Lung (tissue), 12 donors: ENCODE data around the gene TBC1D30. TPM values are rescaled to one million over a fixed set of nuclear protein-coding genes. Genes with fewer than 3 reads are reported as not detected.
A peak's percentile ranks its signal among the peaks of the same experiment; 100 is the strongest.

Experiments used
- ATAC-seq: fragments of 200-7000 bp; cut with Tn5 transposase; one replicate; pipeline ENCODE4 v1.9.1; 2020; ENCODE audit warnings: moderate number of reproducible peaks; ENCODE audit not compliant: insufficient read depth, low FRiP score
- DNase-seq, 3 donors: peaks; one replicate each; pipeline ENCODE4 v3.0.0-alpha.2; 2013 to 2017
- H3K27ac ChIP-seq, 2 donors: one replicate each; pipeline ENCODE4 v1.5.1; 2013; ENCODE audit warnings: mild to moderate bottlenecking in 2 of 2, moderate library complexity in 2 of 2, control low read depth in 1 of 2, inconsistent platforms in 1 of 2, low read depth in 1 of 2, low read length in 1 of 2
- H3K27me3 ChIP-seq, 3 donors: one replicate each; pipeline ENCODE4 v1.5.1; 2013; ENCODE audit warnings: low read length in 2 of 3; ENCODE audit not compliant: control insufficient read depth in 3 of 3, insufficient read depth in 3 of 3
- H3K36me3 ChIP-seq, 4 donors: one replicate each; pipeline ENCODE4 v1.5.1; 2013; ENCODE audit warnings: low read length in 4 of 4, mild to moderate bottlenecking in 1 of 4, moderate library complexity in 1 of 4; ENCODE audit not compliant: control insufficient read depth in 4 of 4, insufficient read depth in 4 of 4
- H3K4me1 ChIP-seq, 5 donors: one replicate each; pipeline ENCODE4 v1.5.1; 2013; ENCODE audit warnings: low read length in 5 of 5, mild to moderate bottlenecking in 2 of 5, moderate library complexity in 1 of 5; ENCODE audit not compliant: control insufficient read depth in 5 of 5, insufficient read depth in 5 of 5
- H3K4me3 ChIP-seq: one replicate; pipeline ENCODE4 v1.5.1; 2013; ENCODE audit warnings: mild to moderate bottlenecking, control low read depth, moderate library complexity
- H3K9ac ChIP-seq, 2 donors: one replicate each; pipeline ENCODE4 v1.5.1; 2013; ENCODE audit warnings: low read length in 2 of 2, control low read depth in 1 of 2; ENCODE audit not compliant: insufficient read depth in 1 of 2
- H3K9me3 ChIP-seq, 4 donors: one replicate each; pipeline ENCODE4 v1.5.1; 2013; ENCODE audit warnings: low read length in 3 of 4, mild to moderate bottlenecking in 1 of 4, moderate library complexity in 1 of 4; ENCODE audit not compliant: control insufficient read depth in 4 of 4, insufficient read depth in 3 of 4
- WGBS, 2 donors: extraction: QIAGEN DNeasy Blood & Tissue Kit; methylation state at CpG; one replicate each; pipeline ENCODE4 v1.1.7; 2013; 5-methylcytosine and 5-hydroxymethylcytosine counted together
- polyA plus RNA-seq, 2 donors: library from polyadenylated mRNA; stranded (reverse); fragments of 200-250 nt; gene quantifications; one replicate each; pipeline ENCODE4 v1.2.1, GENCODE V29; 2013
- total RNA-seq, 2 donors: library from RNA; depleted of rRNA in 1 of 2; stranded (reverse); fragments of >200 nt in 1 of 2; gene quantifications; one replicate each; pipeline ENCODE4 v1.2.1, GENCODE V29; 2014 to 2021
- TF ChIP-seq, protein P1 (sequence below): IDR thresholded peaks from 2 replicates; pipeline ENCODE4 v1.5.1; 2012; ENCODE audit warnings: mild to moderate bottlenecking; ENCODE audit errors: control extremely low read depth, extremely low read depth
- donor health status: control.
- donor health status: control.
- donor health status: Bipolar disorder and iron deficiency.
- donor health status: healthy.
- donor health status: DM: yes; HTN: yes; CAD: no.

The TBC1D30 gene
- total and polyA plus RNA-seq, 4 donors = 3.3 to 15.7 (median 10.2) TPM

DNA sequence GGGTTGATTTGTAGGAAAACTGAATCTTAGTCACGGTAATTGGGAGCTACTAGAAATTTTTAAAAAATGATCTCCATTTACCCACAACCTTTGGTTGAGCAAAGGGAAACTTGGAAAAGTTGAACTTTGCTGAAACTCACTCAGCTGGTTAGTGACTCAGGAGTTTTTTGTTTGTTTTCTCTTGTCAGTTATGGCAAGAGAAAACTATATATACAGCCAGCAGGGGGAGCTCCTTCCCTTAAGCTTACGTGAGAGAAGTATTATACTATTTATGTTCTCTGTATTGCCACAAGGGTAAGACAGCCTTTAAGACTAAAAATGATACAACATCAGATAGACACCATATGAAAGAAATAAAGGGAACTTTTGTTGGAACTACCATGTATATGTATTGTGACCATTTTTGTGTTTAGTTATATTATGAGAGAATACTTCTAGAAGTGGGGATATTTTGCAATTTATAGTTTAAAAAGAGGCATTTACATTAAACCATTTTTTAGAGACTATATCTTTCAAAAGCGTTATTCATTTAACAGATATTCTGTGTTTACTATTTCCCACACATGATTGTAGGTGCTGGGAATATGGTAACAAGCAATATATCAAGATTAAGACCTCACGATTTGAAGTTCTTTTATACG is 28.1 kb upstream of the TBC1D30 start:
- WGBS, 2 donors = 53 to 63% methylated on average over 5 of the region's 5 CpGs

DNA sequence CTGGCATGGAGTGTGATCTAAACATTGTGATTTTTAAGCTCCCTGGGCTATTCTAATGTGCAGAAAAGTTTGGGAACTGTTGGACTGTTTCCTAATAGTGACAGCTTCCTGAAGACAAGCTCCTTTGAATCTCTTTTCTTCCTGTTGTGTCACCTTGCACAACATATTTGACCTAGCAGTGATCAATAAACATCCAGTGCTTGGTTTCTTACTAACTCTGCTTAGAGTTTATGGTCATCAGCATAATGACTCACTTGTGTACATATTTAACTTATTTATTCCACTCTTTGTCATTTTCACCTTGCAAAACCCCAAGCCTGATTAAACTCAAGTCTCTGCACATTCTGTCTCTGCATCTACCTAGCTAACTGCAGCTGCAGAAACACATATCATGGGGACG is 27.3 kb upstream of the TBC1D30 start:
- no peak overlapping the region for H3K4me3 ChIP-seq
- H3K9me3 ChIP-seq = no peaks in the 10 kb centered on the region
- H3K4me1 ChIP-seq = peaks cover 0 to 2% (median 0%) of the 10 kb centered on the region in 5 donors
- H3K36me3 ChIP-seq = peaks cover 0 to 2% (median 0%) of the 10 kb centered on the region in 4 donors
- WGBS, 2 donors = 91% methylated on average over 1 of the region's 1 CpG
- H3K27ac ChIP-seq = no peak overlapping the region
- ATAC-seq (no peak), DNase-seq (no peak)
- TF ChIP-seq, protein P1, sequence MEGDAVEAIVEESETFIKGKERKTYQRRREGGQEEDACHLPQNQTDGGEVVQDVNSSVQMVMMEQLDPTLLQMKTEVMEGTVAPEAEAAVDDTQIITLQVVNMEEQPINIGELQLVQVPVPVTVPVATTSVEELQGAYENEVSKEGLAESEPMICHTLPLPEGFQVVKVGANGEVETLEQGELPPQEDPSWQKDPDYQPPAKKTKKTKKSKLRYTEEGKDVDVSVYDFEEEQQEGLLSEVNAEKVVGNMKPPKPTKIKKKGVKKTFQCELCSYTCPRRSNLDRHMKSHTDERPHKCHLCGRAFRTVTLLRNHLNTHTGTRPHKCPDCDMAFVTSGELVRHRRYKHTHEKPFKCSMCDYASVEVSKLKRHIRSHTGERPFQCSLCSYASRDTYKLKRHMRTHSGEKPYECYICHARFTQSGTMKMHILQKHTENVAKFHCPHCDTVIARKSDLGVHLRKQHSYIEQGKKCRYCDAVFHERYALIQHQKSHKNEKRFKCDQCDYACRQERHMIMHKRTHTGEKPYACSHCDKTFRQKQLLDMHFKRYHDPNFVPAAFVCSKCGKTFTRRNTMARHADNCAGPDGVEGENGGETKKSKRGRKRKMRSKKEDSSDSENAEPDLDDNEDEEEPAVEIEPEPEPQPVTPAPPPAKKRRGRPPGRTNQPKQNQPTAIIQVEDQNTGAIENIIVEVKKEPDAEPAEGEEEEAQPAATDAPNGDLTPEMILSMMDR = no peak
- no peaks in the 10 kb centered on the region for H3K27me3 ChIP-seq
- no peak overlapping the region for H3K9ac ChIP-seq

More for the DNA sequence above, 28.1 kb upstream of the TBC1D30 start:
- TF ChIP-seq, protein P1 = peak; percentile 58
- no peak overlapping the region for H3K27ac ChIP-seq
- peaks cover 0 to 2% (median 0%) of the 10 kb centered on the region in 4 donors for H3K36me3 ChIP-seq
- H3K9ac ChIP-seq = no peak overlapping the region
- H3K27me3 ChIP-seq = no peaks in the 10 kb centered on the region
- no peaks in the 10 kb centered on the region for H3K9me3 ChIP-seq
- ATAC-seq (peak; percentile 95), DNase-seq (peak; percentile 62 to 93 (median 88))
- peaks cover 0 to 2% (median 0%) of the 10 kb centered on the region in 5 donors for H3K4me1 ChIP-seq
- H3K4me3 ChIP-seq = no peak overlapping the region

DNA sequence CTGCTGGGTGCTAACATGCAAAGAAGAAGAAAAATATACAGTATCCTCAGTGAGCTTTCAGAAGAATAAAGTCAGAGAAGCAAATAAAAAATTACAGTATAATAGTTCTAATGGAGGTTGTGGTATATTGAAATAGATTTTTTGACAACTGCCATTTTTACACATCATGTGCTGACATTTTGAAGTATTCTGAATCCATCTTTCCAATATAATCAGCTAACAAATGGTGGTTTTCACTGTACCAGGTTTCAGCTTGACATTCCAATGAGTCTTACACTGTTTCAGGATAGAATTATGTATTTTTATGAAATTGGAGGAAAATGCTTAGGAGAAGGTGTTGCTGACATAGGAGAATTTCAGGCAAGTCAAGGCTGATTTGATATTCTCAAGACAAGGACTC is 26.3 kb upstream of the TBC1D30 start:
- Histone ChIP-seq H3K9ac (no peak overlapping the region), H3K4me3 (no peak overlapping the region), H3K36me3 (peaks cover 0 to 2% (median 0%) of the 10 kb centered on the region in 4 donors), H3K4me1 (peaks cover 0 to 2% (median 0%) of the 10 kb centered on the region in 5 donors), H3K27ac (no peak overlapping the region), H3K9me3 (no peaks in the 10 kb centered on the region), H3K27me3 (no peaks in the 10 kb centered on the region)
- ATAC-seq (no peak), DNase-seq (no peak)
- TF ChIP-seq, protein P1 = no peak

DNA sequence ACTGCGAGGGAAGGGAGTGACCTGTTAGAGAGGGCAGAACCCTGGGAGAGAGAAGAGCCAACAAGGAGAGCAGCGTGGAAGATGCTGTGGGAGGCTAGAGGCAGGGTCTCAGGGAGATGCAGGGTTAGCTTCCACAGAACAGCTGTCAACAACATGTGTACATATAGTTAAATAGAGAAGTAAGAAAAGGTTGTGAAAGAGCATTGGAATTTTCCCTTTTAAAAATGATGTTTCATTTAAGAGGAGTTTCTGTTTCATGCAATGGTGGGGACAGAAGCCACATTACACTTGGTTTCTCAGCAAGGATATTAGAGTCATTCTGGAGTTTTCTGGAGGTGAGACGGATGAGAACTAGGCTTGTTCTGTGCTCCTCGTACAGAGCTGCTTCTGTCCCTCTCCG is 23.8 kb upstream of the TBC1D30 start:
- Histone ChIP-seq H3K27me3 (no peaks in the 10 kb centered on the region), H3K9ac (no peak overlapping the region), H3K27ac (no peak overlapping the region), H3K4me3 (no peak overlapping the region), H3K4me1 (no peaks in the 10 kb centered on the region), H3K36me3 (peaks cover 0 to 2% (median 0%) of the 10 kb centered on the region in 4 donors), H3K9me3 (no peaks in the 10 kb centered on the region)
- TF ChIP-seq, protein P1 = no peak
- WGBS, 2 donors = 81 to 93% methylated on average over 5 of the region's 5 CpGs
- ATAC-seq (no peak), DNase-seq (no peak)
